Endothelial cell of umbilical vein (primary cell): Measurements from ENCODE around the gene GFPT2. TPM values are rescaled to one million over a fixed set of nuclear protein-coding genes. Genes with fewer than 3 reads are reported as not detected.

Experiments
- BruUV-seq: library from RNA; stranded (reverse); fragments of 400-500 nt; replicated peaks from 2 replicates; lab custom pipeline; 2021; lab: Mats Ljungman, UMichigan
- CTCF ChIA-PET: fragments of 300-600, 350-600 bp; sonication (Branson Sonifier 250); formaldehyde crosslinking; loops from one replicate; lab custom pipeline; 2021; ENCODE audit warnings: antibody characterized with exemption, inconsistent platforms; lab: Charles Lee
- POLR2A ChIA-PET: fragments of 300-600, 350-600 bp; sonication (Branson Sonifier 250); formaldehyde crosslinking; loops from one replicate; lab custom pipeline; 2021; ENCODE audit warnings: antibody characterized with exemption, inconsistent platforms; lab: Charles Lee
- DNase-seq: peaks from one replicate; pipeline ENCODE4 v3.0.0-alpha.2; 2011; ENCODE audit warnings: low read depth, low spot score
- FAIRE-seq: peaks from 2 replicates; lab custom pipeline; 2011; peaks lifted over from hg19 to GRCh38; lab: Jason Lieb, UNC
- H2AFZ ChIP-seq: 2 replicates; pipeline ENCODE4 v1.6.0; 2012; ENCODE audit warnings: low read depth, low read length, control low read depth, inconsistent platforms
- H3K27ac ChIP-seq: 2 replicates; pipeline ENCODE4 v1.5.1; 2011; ENCODE audit warnings: low read depth, mild to moderate bottlenecking, control low read depth, low read length, moderate library complexity; ENCODE audit not compliant: insufficient read depth
- H3K27me3 ChIP-seq, 2 experiments: 2 replicates each; pipeline versions ENCODE4 v1.6.0 to v1.6.1; 2011; ENCODE audit warnings: low read length in 2 of 2, mixed read lengths in 1 of 2; ENCODE audit not compliant: control insufficient read depth in 2 of 2, insufficient read depth in 2 of 2
- H3K36me3 ChIP-seq, 2 experiments: 2 replicates in 1 of 2; 3 replicates in 1 of 2; pipeline ENCODE4 v1.5.1; 2011; ENCODE audit warnings: low read length in 2 of 2, mild to moderate bottlenecking in 1 of 2, moderate library complexity in 1 of 2; ENCODE audit not compliant: control insufficient read depth in 2 of 2, insufficient read depth in 2 of 2; ENCODE audit errors: extremely low read depth in 1 of 2
- H3K4me1 ChIP-seq: 3 replicates; pipeline ENCODE4 v1.5.1; 2011; ENCODE audit warnings: mild to moderate bottlenecking, low read length; ENCODE audit not compliant: control insufficient read depth, insufficient read depth; ENCODE audit errors: extremely low read depth
- H3K4me2 ChIP-seq: 2 replicates; pipeline ENCODE4 v1.6.1; 2011; ENCODE audit warnings: low read length, control low read depth, mixed read lengths; ENCODE audit not compliant: insufficient read depth
- H3K4me3 ChIP-seq, 3 experiments: fragments of 200-600 bp in 1 of 3; sonication (generic), shearing (Covaris generic) in 1 of 3; replicated peaks in 1 of 3; 2 replicates each; pipeline ENCODE4 v1.5.1; 2011 to 2016; ENCODE audit warnings: control low read depth in 3 of 3, low read length in 3 of 3, mild to moderate bottlenecking in 2 of 3, inconsistent platforms in 1 of 3, low read depth in 1 of 3, moderate library complexity in 1 of 3; ENCODE audit not compliant: insufficient read depth in 1 of 3
- H3K79me2 ChIP-seq: 2 replicates; pipeline ENCODE4 v1.6.0; 2012; ENCODE audit warnings: low read length, inconsistent platforms; ENCODE audit not compliant: control insufficient read depth, insufficient read depth
- H3K9ac ChIP-seq: replicated peaks from 2 replicates; pipeline ENCODE3; 2011; ENCODE audit warnings: low read length, control low read depth; ENCODE audit not compliant: insufficient read depth; ENCODE audit errors: extremely low read depth
- H3K9me1 ChIP-seq: replicated peaks from 3 replicates; pipeline ENCODE4 v1.6.0; 2011; ENCODE audit warnings: mild to moderate bottlenecking, low read length; ENCODE audit not compliant: control insufficient read depth, insufficient read depth; ENCODE audit errors: extremely low read depth
- H3K9me3 ChIP-seq: replicated peaks from 2 replicates; pipeline ENCODE4 v1.5.1; 2012; ENCODE audit warnings: low read length, inconsistent platforms; ENCODE audit not compliant: control insufficient read depth, insufficient read depth
- H4K20me1 ChIP-seq: replicated peaks from 2 replicates; pipeline ENCODE3; 2011; ENCODE audit warnings: mild to moderate bottlenecking, low read length; ENCODE audit not compliant: control insufficient read depth, insufficient read depth; ENCODE audit errors: extremely low read depth
- CTCF ChIP-seq, 2 donors: IDR thresholded peaks; 1 replicate in 1 of 2; 2 replicates in 1 of 2; pipeline ENCODE4 v1.5.1; 2011; ENCODE audit warnings: low read length in 2 of 2, mild to moderate bottlenecking in 2 of 2, moderate library complexity in 2 of 2, control low read depth in 1 of 2, inconsistent platforms in 1 of 2, low read depth in 1 of 2; ENCODE audit not compliant: insufficient read depth in 1 of 2; ENCODE audit errors: extremely low read depth in 1 of 2
- EZH2 ChIP-seq: IDR thresholded peaks from 2 replicates; pipeline ENCODE4 v1.6.1; 2012; ENCODE audit warnings: borderline replicate concordance, low read depth, mild to moderate bottlenecking, moderate library complexity, low read length, inconsistent platforms; ENCODE audit not compliant: severe bottlenecking
- FOS ChIP-seq: IDR thresholded peaks from 2 replicates; pipeline ENCODE4 v1.6.1; 2011; ENCODE audit warnings: mild to moderate bottlenecking, low read length, moderate library complexity, borderline replicate concordance; ENCODE audit not compliant: insufficient read depth
- GATA2 ChIP-seq: IDR thresholded peaks from 2 replicates; pipeline ENCODE4 v1.7.0; 2011; ENCODE audit warnings: low read depth, mild to moderate bottlenecking, moderate library complexity, mixed read lengths, low read length; ENCODE audit not compliant: insufficient read length, insufficient read depth
- JUN ChIP-seq: IDR thresholded peaks from 2 replicates; pipeline ENCODE4 v1.6.1; 2011; ENCODE audit warnings: borderline replicate concordance, low read depth; ENCODE audit not compliant: insufficient read length, insufficient read depth
- MAX ChIP-seq: IDR thresholded peaks from 2 replicates; pipeline ENCODE4 v1.6.1; 2011; ENCODE audit not compliant: insufficient read depth, insufficient read length
- MYC ChIP-seq: IDR thresholded peaks from one replicate; pipeline ENCODE4 v1.6.1; 2011; ENCODE audit warnings: mild to moderate bottlenecking, low read depth, low read length
- POLR2A ChIP-seq: IDR thresholded peaks from 2 replicates; pipeline ENCODE4 v1.6.1; 2012; ENCODE audit warnings: low read depth, mild to moderate bottlenecking, control low read depth, low read length
- POLR2AphosphoS5 ChIP-seq: IDR thresholded peaks from 2 replicates; pipeline ENCODE4 v1.6.1; 2012; ENCODE audit warnings: low read depth, mild to moderate bottlenecking, control low read depth, low read length, moderate library complexity; ENCODE audit not compliant: insufficient read depth
- dilution Hi-C: fragments of 300-500 bp; cut with MboI; formaldehyde crosslinking; loops from one replicate; pipeline ENCODE4 v1.15.0; 2019; ENCODE audit warnings: low sequenced_read_pairs; ENCODE audit not compliant: extremely low pct_ligation_motif_present
- intact Hi-C: fragments of 100-400 bp; cut with micrococcal nuclease; formaldehyde crosslinking; loops from one replicate; pipeline ENCODE4 v1.10.0; 2022
- polyA plus RNA-seq, 4 experiments: library from polyadenylated mRNA; depleted of rRNA in 3 of 4; stranded (reverse) in 3 of 4; unstranded in 1 of 4; fragments of >200 nt; gene quantifications; 2 replicates each; pipeline versions ENCODE4 v1.2.1 to v1.2.3, GENCODE V29; 2011 to 2012; ENCODE audit warnings: missing spikeins in 1 of 4
- total RNA-seq: library from RNA; stranded (reverse); gene quantifications from 2 replicates; pipeline ENCODE4 v1.2.3, GENCODE V29; 2021

GFPT2 gene
- total and polyA plus RNA-seq, 2 donors (not counting 3 experiments of a cell fraction or from before 2014, with no cell fraction given), result 4.3 to 4.5 TPM

- no TSS peak for BruUV-seq
- no peak for DNase-seq
- H3K4me2 ChIP-seq, result no peak overlapping the region
- no peaks in the 10 kb centered on the region for H3K9me1 ChIP-seq
- H4K20me1 ChIP-seq, result no peaks in the 10 kb centered on the region
- intact Hi-C loops, result no loop called here
- no peak for TF ChIP-seq POLR2A
- TF ChIP-seq POLR2AphosphoS5, result no peak
- TF ChIP-seq JUN, result no peak
- no peak overlapping the region for H3K4me3 ChIP-seq
- no peaks in the 10 kb centered on the region for H3K79me2 ChIP-seq
- no peak for FAIRE-seq
- no peak overlapping the region for H2AFZ ChIP-seq
- dilution Hi-C loops, result no loop called here
- H3K36me3 ChIP-seq, result no peaks in the 10 kb centered on the region
- no peak overlapping the region for H3K9ac ChIP-seq
- H3K27me3 ChIP-seq, result no peaks in the 10 kb centered on the region
- no peak overlapping the region for H3K27ac ChIP-seq
- POLR2A ChIA-PET, result no interaction called here
- H3K4me1 ChIP-seq, result no peaks in the 10 kb centered on the region
- H3K9me3 ChIP-seq, result no peaks in the 10 kb centered on the region
- CTCF ChIA-PET, result interaction anchor here (1.0 kb wide), 1 partner anchor 45 kb away, joined by 4 read pairs; no protein-coding TSS in a partner anchor
Observed at GRCh38 chr5:180373870-180374269, 20.7 kb upstream of the GFPT2 start.

GRCh38 chr5:180373454-180373853 lies 20.3 kb upstream of the GFPT2 start:
- H3K27me3 ChIP-seq, result no peaks in the 10 kb centered on the region
- no peak overlapping the region for H3K4me2 ChIP-seq
- no peaks in the 10 kb centered on the region for H3K36me3 ChIP-seq
- no peaks in the 10 kb centered on the region for H3K9me3 ChIP-seq
- POLR2A ChIA-PET, result no interaction called here
- no peaks in the 10 kb centered on the region for H3K79me2 ChIP-seq
- H3K27ac ChIP-seq, result no peak overlapping the region
- no peak for DNase-seq
- FAIRE-seq, result no peak
- no peak overlapping the region for H3K4me3 ChIP-seq
- BruUV-seq, result no TSS peak
- no peak overlapping the region for H3K9ac ChIP-seq
- H4K20me1 ChIP-seq, result no peaks in the 10 kb centered on the region
- no peaks in the 10 kb centered on the region for H3K4me1 ChIP-seq
- TF ChIP-seq CTCF (IDR thresholded peaks at IDR 0.05; ENCODE audit: extremely low read depth in 1 of 2, insufficient read depth in 1 of 2, low read depth in 1 of 2, low read length in 2 of 2) (no peak), POLR2AphosphoS5 (no peak), JUN (no peak), GATA2 (no peak), FOS (no peak), MYC (no peak), MAX (no peak), EZH2 (no peak), POLR2A (no peak)
- CTCF ChIA-PET, result no interaction called here
- H2AFZ ChIP-seq, result no peak overlapping the region
- no peaks in the 10 kb centered on the region for H3K9me1 ChIP-seq
- dilution Hi-C loops (no loop called here), intact Hi-C loops (no loop called here)
